ENCODE results near the gene LRRC27.

LRRC27 gene

DNA sequence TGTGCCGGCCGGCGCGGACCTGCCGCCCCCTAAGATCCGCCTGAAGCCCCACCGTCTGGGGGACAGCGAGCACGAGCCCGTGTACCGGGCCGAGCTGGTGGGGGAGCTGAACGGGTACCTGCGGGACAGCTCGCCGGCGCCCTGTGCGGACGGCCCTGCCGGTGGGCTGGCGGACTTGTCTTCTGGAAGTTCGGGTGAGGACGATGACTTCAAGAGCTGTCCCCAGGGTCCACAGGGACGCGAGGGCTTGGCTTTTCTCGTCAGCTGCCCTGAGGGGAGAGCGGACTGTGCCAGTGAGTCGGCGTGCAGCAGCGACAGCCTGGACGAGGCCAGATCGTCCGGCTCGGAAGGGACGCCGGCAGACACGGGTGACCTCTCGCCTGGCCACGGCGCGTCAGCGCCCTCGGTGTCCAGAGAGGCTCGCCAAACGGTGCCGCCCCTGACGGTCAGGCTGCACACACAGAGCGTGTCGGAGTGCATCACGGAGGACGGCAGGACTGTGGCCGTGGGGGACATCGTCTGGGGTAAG is 73.5 kb downstream of the LRRC27 start:
- no peak for DNase-seq

DNA sequence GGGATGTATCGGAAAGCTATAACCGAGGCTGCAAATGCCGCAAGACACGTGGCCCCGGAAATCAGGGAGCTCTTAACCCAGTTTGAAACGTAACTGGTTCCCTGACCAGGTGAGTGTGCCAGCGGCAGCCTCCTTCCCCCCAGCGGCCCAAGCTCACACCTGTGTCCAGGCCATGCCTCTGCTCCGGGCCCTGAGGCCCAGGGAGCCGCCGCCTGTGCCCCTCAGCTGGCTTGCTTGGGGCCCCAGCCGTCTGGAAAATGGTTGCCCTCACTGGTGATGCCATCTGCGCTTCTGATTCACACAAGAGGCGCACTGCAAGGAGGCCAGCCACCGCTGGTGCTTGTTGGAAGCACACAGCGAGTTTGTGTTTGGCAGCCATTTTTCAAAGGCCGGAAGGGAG is 74.2 kb downstream of the LRRC27 start:
- DNase-seq = no peak

GRCh38 chr10:132406750-132407149 is 74.8 kb downstream of the LRRC27 start:
- no peak for DNase-seq

DNA sequence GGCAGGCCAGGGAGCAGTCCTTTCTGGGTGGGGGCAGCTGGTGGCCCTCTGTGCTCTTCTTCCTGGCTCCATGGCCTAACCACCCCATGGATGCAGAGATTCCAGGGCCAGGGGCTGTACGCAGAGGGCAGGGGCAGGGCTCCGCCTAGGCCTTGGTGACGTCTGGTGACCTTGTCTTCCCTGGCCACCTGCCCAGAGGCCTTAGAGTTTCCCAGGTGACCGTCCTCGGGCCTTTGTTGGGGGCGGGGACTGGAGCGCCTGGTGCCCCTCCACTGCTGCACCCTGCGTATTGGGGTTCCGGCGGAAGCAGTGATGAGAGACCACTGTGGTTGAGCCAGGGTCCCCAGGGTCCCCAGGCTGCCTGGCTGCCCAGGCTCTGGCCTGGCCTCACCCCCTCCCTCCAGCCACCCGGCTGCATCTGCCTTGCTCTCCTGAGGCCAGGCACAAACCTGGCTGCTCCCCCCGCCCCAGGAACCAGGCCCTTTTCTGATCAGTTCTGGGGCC is 75.3 kb downstream of the LRRC27 start:
- no peak for DNase-seq

- no peak for DNase-seq
Observed at GRCh38 chr10:132407846-132408278, 75.9 kb downstream of the LRRC27 start.

DNA sequence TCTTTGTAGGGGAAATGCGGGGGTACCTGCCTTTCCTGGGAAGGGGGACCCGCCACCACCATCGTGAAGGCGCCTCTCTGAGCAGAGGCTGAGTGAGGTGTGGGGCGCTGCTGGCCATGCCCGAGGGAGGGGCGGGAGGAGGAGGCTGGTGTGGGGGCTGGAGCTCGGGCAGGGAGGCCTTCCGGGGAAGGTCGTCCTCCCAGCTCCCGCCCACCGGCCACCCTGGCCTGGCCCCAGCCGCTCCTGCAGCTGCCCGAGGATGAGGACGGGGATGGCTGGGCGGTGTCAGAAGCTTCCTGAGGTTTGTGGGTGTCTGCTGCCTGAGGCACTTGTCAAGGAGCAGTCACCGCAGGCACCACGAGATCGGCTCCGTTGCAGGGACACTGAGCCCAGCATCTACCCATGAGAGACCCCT is 76.4 kb downstream of the LRRC27 start:
- no peak for DNase-seq

DNA sequence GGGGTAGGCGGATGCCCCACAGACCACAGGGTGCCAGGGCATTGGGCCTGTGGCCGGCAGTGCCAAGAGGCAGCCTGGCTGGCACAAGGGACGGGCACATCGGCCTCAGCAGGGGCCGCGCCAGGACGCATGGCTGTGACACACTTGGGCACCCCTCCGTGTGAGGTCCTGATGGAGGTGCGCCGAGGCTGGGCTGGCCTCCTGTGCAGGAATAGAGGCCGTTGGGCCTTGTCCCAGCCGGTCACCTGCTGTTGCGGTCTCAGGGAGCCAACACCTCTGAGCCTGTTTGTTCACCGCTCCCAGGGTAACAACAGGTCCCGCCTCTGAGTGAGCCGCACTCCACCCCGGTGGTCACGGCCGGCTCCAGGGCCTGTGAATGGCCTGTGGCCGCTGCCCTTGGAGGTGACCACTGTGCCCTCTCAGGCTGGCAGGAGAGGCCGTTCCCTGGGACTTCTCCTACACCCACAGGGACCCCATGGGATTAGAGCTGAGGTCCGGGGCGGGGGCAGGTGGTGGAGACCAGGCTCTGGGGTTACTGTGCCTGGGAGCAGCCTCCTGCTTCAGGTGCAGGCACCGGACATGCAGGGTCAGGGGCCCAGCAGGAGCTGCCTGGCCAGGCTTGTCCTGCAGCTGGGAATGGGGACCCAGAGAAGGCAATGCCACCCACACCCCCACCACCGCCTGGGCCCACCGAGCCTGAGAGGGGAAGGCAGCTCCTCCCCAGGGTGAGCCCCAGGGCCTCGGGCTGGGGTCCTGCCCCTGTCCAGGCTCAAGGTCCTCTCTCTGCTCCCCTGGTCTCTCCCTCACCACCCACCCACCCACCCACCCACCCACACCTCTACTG is 77.1 kb downstream of the LRRC27 start:
- no peak for DNase-seq

- no peak for DNase-seq
Observed at GRCh38 chr10:132409667-132410028, 77.7 kb downstream of the LRRC27 start.

DNA sequence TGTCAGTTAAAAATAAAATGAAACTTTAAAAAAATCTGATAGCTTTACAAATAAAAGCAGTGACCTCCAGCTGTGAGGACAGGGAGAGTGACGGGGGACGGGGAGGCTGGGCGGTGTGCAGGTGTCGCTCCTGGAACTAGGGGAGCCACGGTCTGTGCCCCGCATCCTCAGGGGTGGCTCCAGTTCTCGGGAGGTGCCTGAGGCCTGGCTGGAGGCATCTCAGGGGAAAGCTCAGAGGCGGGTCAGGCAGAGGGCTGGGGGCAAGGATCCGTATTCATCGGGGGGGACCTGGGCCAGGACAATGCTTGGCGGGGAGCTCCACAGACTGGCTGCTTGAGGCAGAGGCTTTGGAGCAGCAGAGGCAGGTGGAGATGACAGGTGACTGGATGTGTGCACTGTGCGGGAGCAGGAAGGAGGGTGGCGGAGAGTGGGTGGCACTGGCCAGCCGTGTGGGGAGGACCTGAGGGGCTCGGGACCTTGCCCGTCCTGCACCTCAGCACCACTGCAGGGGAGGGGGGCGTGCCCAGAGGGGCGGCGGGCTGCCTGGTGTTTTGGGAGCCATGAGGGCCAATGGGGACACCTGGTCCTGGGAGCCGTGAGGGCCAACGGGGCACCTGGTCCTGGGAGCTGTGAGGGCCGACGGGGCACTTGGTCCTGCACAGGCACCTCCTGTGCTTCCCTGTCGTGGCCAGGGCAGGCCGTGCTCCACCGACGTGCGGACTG is 78.2 kb downstream of the LRRC27 start:
- DNase-seq = no peak

DNA sequence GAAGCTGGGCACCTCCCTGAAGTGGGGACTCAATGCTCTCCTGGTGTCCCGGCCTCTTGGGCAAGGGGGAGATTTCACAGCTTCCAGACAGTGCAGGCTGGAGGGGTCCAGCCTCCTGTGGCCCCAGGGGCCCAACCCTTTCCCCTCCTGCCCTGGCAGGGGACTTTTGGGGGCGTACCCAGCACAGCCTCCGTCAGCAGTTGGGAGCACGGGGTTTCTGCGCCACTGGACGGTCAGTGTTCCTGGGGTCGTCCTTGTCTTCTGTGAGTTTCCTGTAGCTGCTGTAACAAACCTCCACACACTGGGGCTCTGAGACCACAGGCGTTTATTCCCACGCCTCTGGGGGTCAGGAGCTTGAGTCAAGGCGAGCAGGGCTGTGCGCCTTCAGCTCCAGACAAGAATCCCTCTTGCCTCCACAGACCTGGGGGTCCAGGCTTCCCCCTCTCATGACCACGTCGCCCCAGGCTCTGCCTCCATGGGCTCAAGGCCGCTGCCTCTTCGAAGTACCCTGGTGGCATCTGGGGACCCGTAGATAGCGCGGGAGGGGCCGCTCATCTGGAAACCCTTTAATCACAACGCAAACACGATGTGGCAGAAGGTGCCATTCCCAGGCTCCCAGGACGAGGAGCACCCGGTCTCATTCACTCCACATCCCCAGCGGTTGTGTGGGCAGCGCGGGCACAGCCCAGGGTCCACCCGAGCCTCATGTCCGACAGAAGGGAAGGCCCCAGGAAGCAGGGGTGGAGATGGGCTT is 79.0 kb downstream of the LRRC27 start:
- DNase-seq = no peak

DNA sequence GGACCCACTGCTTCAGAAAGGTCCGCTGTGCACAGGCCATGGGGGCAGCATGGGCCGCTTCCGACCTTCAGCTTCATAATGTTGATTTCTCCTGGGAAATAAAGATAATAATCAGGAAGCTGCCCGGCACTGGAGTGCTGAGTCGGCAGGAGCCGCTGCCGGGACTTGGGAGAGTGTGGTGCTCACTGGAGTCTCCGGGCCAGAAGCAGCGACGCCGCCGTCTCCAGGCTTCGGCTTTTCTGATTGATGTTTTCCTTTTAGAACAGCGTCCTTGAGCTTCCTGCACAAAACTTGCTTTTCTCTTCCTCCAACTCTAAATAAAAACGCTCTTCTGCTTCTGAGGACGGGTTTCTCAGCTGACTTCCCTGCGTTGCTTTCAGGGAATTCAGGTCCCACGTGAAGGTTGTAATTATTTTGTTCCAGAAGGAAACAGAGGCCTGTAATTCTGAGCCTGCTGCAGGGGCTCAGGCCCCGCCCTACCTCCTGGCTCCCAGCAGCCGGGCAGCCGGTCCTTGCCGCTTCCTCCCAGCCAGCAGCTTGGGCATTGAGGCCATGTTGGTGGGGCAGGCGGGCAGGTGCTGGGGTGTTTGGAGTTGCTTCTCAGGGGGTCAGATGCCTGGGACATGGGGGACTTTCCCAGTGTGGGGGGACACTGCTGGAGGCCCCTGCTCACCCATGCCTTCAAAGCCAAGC is 79.7 kb downstream of the LRRC27 start:
- DNase-seq = no peak

- no peak for DNase-seq
Observed at GRCh38 chr10:132412316-132413192, 80.6 kb downstream of the LRRC27 start.

DNA sequence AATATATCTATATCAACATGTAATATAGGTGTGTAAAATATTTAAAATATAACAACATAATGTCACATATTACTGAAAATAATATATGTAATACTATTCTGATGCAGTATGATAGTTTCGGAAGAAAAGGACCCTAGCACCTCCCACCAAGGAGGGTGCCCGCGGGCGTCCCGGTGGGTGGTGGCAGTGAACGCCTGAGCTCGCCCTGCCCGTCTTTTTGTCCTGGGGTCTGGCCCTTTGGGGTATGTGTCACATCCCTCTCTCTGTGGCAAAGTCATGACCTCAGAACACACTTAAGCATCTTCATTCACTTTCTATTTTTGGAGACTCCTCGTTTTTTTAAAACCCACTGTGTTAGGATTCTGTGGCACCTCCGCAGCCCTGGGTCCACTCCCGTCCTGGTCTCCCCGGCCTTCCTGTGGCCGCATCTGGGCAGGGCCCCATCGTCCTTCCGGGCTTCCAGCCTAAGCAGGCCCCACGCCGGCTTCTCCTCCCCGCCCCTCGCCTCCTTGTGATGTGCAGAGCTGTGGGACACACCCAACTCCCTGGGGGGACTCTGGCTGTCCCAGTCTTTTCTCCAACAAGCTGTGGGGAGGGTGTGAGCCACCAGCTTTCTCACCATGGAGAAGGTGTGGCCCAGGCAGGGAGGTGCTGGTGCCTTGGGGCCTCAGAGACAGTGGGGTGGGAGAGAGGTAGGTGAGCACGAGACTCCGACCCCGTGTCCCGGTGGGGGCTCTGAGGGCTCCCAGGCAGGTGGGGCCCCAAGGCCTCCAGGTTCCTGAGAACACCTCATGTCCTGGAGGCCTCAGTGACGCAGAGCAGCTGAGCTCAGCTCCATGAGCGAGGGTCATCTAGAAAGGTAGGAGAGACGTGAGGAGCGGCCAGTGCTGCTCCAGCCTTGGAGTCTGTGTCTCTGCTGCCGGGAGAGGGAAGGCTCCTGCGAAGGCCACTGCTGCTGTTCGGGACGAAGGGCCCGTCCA is 81.5 kb downstream of the LRRC27 start:
- DNase-seq = no peak

- DNase-seq = no peak
Observed at GRCh38 chr10:132414402-132415016, 82.5 kb downstream of the LRRC27 start.

GRCh38 chr10:132415255-132415654 is 83.3 kb downstream of the LRRC27 start:
- no peak for DNase-seq

DNA sequence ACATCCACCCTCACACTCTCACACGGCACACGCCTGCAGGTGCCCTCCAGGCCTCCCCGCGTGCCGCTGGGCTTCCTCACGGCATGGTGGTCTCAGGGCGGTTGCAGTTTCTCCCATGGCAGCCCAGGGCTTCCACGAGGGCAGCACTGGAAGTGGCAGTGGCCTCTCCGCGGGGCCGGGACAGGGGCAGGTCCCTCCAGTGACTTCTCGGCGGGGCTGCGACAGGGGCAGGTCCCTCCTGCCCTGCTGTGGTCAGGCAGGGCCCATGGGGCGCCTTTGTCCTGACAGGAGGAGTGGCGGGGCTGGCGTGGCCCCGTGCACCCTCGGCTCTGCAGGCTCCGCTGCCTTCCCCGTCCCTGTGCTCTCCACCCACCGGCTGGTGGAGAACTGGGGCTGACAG is 84.0 kb downstream of the LRRC27 start:
- no peak for DNase-seq

GRCh38 chr10:132416566-132417256 is 84.7 kb downstream of the LRRC27 start:
- DNase-seq = no peak

GRCh38 chr10:132417257-132417910 is 85.4 kb downstream of the LRRC27 start:
- DNase-seq = no peak
